Eye (tissue), 1 donor: ENCODE measurements around the gene CFAP299.

Experiments
- DNase-seq: peaks from one replicate; pipeline ENCODE4 v3.0.0-alpha.2; 2015

CFAP299 gene

DNA sequence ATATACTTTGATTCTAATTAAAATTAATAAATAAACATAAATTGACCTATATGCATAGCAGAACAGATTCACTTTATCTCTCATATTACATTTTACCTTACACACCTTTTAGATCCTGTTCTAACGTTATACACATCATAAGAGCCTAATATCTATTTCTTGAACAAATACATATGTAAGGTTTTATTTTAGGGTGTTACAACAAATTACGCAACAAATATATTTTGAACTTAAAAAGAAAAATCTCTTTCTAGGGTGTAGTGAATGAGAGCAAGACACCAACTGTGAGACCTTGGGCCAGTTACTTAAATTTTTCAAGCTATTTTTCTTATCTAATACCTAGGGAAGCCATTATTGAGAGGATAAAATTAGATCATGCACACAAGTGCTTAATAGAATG lies 191.2 kb downstream of the CFAP299 start:
- no peak for DNase-seq

- no peak for DNase-seq
Observed at GRCh38 chr4:80529026-80529425, 193.5 kb downstream of the CFAP299 start.

- DNase-seq = peak; percentile 3
Observed at GRCh38 chr4:80532674-80533333, 197.3 kb downstream of the CFAP299 start.

GRCh38 chr4:80535551-80535950 lies 200.0 kb downstream of the CFAP299 start:
- DNase-seq = no peak

DNA sequence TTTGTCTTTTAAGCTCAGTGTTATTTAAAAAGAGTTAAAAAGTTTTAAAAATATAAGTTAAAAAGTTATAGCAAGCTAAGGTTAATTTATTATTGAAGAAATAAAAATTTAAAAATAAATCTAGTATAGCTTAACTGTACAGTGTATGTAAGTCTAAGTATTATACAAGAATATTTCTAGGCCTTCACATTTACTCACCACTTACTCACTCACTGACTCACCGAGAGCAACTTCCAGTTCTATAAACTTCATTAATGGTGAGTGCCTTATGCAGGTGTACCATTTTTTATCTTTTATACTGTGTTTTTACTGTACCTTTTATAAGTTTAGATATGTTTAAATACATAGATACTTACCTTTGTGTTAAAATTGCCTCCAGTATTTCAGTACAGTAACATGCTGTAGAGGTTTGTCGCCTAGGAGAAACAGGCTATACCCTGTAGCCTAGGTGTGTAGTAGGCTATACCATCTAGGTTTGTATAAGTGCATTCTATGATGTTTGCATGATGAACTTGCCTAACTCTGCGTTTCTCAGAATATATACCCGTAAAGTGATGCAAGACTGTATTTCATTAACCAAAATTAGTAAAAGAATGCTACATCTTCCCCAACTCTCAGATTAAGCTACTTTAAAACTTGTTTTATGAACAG lies 202.9 kb downstream of the CFAP299 start:
- DNase-seq = no peak

DNA sequence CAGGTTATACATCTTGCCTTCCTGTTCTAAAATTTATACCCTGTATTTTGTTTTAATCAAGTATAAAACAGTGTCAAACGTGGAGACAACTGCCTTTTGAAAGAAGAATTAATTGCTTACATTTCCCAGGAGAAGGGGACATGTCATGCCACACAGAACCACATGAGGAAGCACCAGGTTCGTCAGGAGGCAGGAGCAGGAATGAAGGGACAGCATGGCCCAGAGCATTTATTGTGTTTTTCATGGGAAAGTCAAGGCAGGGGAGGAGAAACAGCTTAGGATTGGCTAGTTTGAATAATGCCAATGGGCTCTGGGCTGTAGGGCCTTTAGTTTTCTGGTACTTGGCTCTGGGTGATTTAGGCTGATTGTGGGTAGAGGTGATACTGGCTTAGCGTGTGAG lies 203.7 kb downstream of the CFAP299 start:
- DNase-seq = no peak

- DNase-seq = no peak
Observed at GRCh38 chr4:80540349-80540748, 204.8 kb downstream of the CFAP299 start.

- DNase-seq = no peak
Observed at GRCh38 chr4:80540785-80541469, 205.4 kb downstream of the CFAP299 start.

DNA sequence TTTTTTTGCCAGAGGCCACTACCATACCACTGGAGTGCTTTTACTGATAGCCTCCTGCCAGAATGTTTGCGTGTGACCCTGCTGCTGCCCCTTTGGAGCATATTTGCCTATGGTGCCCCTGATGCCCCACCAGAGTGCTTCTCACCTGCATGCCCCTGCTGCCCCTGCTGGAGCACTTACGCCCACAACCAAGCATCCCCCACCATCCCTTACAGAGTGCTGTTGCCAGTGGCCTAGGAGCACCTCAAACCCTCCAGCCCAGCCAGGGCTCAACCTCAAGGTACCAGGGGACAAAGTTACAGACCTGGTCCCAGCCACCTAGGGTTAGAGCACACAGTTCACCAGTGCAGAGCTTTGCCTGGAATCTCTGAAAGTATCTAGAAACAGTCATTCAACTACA lies 207.2 kb downstream of the CFAP299 start:
- no peak for DNase-seq

DNA sequence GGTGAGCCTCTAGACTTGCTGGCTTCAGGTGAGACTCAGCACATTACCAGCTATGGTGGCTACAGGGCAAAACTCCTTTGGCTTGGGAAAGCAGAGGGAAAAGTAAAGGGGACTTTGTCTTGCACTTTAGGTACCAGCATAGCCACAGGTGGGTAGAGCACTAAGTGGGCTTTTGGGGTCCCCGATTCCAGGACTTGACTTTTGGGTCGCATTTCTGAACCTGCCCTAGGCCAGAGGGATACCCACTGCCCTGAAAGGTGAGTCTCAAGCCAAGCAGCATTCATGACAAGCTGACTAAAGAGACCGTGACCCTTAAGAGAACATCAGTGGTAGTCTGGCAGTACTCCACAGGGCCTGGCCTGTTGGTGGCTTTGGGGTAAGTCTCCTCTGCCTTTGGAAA lies 224.8 kb downstream of the CFAP299 start:
- DNase-seq = no peak

- no peak for DNase-seq
Observed at GRCh38 chr4:80566203-80566872, 230.8 kb downstream of the CFAP299 start.

DNA sequence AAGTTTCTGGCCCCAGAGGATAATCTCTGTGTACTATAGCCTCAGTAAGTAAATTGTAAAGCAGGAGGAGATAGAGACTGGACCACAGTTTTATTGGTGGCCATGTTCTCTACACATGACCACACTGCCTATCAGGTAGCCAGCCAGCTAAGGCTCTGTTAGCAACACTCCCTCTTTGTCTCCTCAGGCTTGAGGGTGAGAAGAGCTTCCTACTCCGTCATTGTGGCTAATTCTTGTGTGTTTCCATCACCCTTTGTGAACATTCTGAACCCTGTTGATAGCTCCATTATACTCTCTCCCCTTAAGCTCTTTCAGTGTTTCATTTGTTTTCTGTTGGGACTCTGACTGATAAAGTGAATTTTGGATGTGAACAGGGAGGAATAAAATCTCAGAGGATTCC lies 233.4 kb downstream of the CFAP299 start:
- no peak for DNase-seq

DNA sequence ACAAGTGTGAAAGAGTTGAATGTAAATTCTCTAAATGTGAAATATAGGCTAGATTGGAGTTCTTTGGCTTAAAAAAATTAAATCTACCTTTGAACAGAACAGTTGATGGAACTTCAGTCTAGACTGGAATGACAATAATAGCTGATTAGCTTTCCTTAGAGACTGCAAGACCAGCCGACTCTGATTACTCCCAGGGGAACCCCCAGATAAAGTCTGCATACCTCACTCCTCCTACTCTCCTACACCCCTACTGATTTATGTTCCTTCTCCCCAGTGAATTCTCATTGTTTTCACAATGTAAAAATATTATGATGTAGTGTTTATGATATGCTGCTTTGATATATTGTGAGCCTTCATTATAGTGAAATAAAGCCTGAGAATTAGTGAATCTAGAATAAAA lies 241.3 kb downstream of the CFAP299 start:
- no peak for DNase-seq

DNA sequence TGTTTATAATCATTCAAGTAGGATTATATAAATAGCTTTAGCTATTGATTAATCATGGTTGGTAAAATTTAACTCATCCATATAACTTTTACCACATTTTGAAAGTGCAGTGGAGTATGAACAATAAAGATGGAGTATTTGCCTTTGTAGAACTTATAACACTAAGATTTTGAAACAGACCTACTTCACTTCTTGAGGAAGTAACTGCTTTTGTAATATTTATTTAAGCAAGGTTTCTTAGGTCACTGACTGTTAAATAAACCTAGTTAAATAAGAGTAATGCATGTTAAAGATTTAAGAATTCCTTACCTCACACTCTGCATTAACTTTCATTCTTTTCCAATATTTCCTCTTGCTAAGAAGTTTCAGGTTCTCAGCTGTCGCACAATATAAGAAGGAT lies 242.5 kb downstream of the CFAP299 start:
- no peak for DNase-seq

DNA sequence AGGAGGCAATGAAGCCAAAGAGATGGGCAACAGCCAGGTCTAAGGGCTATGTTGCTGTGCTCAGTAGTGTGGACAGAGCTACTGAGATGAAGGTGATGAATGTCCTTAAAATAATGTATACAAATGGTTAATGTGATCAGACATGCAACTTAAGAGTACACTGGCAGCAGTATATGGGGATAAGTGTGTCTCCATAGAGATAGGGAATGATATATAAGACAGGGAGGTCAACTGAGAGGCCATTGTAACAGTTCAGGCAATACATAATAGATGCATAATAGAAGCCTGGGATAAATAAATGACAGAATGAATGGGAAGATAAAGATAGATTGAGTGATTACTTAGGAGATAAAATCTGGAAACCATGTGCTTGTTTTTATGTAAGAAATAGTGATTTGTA lies 250.0 kb downstream of the CFAP299 start:
- DNase-seq = no peak

DNA sequence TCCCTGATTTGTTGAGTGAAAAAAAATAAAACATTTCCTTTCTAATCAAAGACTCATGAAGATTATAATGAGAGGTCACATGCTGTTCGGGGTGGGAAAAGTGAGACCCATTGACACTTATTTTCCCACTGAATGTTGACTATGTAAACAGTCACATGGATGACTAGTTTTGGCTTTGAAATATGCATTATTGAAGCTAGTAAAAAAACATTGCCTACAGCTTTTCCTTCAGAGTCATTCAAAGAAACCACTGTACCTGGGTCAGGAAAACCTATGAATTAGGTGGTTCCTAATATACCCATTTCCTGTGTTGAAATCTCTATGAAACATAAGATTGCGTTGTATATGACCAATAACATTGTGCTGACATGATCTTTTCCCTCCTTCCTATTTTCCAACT lies 251.2 kb downstream of the CFAP299 start:
- DNase-seq = no peak

DNA sequence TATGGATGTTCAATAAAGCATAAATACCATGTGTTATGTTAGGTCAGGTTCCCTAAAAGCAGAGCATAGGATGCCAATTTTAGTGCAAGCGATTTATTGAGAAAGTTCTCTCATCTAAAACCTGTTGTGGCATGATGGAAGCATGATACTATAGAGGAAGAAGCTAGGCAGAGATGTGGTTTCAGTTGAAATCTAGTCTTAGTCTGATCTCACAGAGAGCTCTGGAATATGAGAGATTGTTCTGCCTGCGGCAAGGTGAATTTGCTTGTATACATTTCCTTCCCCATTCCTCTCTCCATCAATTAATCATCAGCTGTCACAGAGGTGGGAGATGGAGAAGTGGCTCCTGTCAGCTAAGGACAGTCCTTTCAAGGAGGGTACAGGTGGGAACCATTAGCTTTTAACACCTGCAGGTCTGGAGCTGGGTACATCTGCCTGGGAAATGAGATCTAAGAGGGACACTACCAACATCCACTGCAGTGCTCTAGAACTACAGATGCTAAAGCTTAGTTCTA lies 252.4 kb downstream of the CFAP299 start:
- peak; percentile 10 for DNase-seq

GRCh38 chr4:80592950-80593349 lies 257.4 kb downstream of the CFAP299 start:
- DNase-seq = no peak

DNA sequence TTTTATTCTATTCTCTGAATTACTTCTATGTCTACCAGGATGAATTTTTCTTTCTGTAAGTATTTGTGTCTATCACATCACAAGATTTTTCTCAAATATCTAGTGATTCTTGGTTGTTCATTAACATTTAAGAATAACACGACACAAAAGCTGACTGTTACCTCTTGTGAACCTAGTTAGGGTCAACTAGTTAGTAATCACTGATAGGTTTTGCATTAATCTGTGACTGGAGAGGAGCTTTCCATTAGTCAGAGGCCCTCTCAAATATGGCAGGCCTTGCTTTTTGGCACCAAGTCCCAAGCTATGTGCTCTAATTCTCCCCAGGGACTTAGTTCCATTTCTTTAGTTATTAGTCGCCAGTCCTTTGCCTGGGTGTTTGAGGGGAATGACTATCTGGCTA lies 259.2 kb downstream of the CFAP299 start:
- no peak for DNase-seq

DNA sequence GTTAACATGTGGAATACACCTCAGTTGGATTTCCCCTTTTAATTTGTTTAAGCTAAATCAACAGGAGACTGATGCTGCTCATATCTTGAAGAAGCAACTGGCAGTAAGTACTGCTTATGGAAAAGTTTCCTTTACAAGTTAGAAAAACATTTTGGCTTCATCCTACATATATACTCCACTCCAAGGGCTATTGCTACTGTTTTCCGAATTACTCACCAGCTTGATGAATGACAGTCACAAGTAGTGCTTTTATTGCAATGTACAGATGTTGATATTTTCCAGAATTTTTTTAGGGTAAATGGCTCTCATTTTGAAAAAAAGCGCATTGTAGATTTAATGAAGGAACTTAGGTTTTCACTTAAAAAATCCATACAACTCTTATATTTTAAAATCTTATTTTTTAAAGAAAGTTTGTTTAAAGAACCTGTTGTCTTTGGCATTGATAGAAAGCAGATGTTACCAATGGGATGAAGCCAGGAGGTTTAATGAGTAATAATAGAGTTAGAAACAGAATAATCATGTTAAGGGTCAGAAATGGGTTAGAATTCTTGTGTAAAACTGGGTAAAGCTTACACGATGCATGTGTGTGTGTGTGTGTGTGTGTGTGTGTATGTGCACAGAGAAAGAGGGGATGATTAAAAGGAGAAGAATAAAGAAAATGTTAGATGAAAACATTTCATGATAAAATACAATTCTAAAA lies 272.9 kb downstream of the CFAP299 start:
- no peak for DNase-seq

GRCh38 chr4:80610199-80610598 lies 274.7 kb downstream of the CFAP299 start:
- no peak for DNase-seq

GRCh38 chr4:80610845-80611677 lies 275.5 kb downstream of the CFAP299 start:
- DNase-seq = no peak
